ENCODE data around the gene PHACTR3. TPM values are rescaled to one million over a fixed set of nuclear protein-coding genes. Genes with fewer than 3 reads are reported as not detected.

The PHACTR3 gene
- total RNA-seq, 2 donors from 2014 or later, result 0.13 TPM; not detected in 1

GRCh38 chr20:59812286-59813125, 208.2 kb downstream of the PHACTR3 start:
- Mint-ChIP-seq H3K9me3 (no peaks in the 10 kb centered on the region), H3K4me1 (peaks cover 2% of the 10 kb centered on the region)
- DNase-seq, result peak; percentile 30

DNA sequence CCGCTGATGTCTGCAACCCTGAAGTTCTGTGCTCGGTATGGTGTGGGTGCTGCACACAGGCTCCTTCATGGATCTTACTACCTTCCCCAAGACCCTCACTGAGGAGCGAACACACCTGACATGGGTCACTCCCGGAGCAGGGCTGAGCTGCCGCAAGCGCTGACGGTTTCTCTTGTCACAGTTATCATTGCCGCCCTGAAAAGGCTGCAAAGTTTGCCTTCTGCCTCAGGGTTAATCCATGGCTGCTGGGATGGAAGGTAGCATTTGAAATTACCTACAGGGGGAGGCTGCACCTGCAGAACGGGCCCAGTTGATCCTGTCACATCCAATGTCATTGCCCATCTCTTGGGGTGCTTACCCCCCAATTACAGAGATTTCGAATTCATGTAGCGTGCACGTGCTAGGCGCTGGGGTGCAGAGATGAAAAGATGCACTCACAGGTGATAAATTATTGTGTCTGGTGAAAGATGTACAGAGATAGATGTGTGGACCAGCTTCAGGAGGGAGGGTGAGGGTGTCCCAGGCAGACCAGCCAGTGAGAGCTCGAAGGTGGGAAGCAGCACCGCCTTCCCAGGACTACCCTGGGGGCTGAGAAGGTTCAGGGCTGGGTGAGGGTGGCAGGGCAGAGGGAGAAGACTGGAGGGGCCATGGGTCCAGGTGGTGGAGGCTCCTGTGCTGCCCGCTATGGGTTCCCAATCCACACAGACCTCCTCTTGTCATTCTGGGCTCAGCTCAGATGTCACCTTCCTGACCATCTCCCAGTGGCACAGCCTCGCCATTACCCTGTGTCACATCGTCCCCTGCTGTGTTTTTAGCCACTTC, 209.0 kb downstream of the PHACTR3 start:
- Mint-ChIP-seq H3K4me1 (peaks cover 4% of the 10 kb centered on the region), H3K27me3 (ENCODE audit: insufficient read depth) (peaks cover 6% of the 10 kb centered on the region), H3K9me3 (no peaks in the 10 kb centered on the region), H3K36me3 (ENCODE audit: low read depth) (no peaks in the 10 kb centered on the region), H3K27ac (no peak overlapping the region), H3K4me3 (no peak overlapping the region)
- H3K9ac ChIP-seq (ENCODE audit: extremely low read depth, low read length, poor library complexity, severe bottlenecking), result no peak overlapping the region
- H3K4me3 ChIP-seq (ENCODE audit: low read length), result no peak overlapping the region
- H3K9me3 ChIP-seq (ENCODE audit: control insufficient read depth, low read length), result peaks cover 3% of the 10 kb centered on the region
- H3K4me1 ChIP-seq (ENCODE audit: control insufficient read depth, insufficient read depth, low read length), result no peaks in the 10 kb centered on the region
- TF ChIP-seq, protein P1, sequence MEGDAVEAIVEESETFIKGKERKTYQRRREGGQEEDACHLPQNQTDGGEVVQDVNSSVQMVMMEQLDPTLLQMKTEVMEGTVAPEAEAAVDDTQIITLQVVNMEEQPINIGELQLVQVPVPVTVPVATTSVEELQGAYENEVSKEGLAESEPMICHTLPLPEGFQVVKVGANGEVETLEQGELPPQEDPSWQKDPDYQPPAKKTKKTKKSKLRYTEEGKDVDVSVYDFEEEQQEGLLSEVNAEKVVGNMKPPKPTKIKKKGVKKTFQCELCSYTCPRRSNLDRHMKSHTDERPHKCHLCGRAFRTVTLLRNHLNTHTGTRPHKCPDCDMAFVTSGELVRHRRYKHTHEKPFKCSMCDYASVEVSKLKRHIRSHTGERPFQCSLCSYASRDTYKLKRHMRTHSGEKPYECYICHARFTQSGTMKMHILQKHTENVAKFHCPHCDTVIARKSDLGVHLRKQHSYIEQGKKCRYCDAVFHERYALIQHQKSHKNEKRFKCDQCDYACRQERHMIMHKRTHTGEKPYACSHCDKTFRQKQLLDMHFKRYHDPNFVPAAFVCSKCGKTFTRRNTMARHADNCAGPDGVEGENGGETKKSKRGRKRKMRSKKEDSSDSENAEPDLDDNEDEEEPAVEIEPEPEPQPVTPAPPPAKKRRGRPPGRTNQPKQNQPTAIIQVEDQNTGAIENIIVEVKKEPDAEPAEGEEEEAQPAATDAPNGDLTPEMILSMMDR (conservative IDR thresholded peaks at IDR 0.05), result no peak
- no peaks in the 10 kb centered on the region for H3K36me3 ChIP-seq (ENCODE audit: control insufficient read depth, insufficient read depth, low read length)
- DNase-seq, result peak; percentile 28
- H3K27ac ChIP-seq (ENCODE audit: low read depth, low read length), result no peak overlapping the region
- H3K27me3 ChIP-seq (ENCODE audit: control insufficient read depth, insufficient read depth, low read length, poor library complexity, severe bottlenecking), result no peaks in the 10 kb centered on the region
- WGBS, 2 experiments (ENCODE audit: insufficient coverage in 1 of 2, insufficient read length in 1 of 2), result 85 to 90% methylated on average over 14 to 18 of the region's 18 CpGs

More at GRCh38 chr20:59812286-59813125, 208.2 kb downstream of the PHACTR3 start:
- Histone ChIP-seq H3K9ac (ENCODE audit: extremely low read depth, low read length, poor library complexity, severe bottlenecking) (no peak overlapping the region), H3K4me1 (ENCODE audit: control insufficient read depth, insufficient read depth, low read length) (no peaks in the 10 kb centered on the region), H3K4me3 (ENCODE audit: low read length) (no peak overlapping the region), H3K9me3 (ENCODE audit: control insufficient read depth, low read length) (no peaks in the 10 kb centered on the region), H3K27ac (ENCODE audit: low read depth, low read length) (no peak overlapping the region), H3K36me3 (ENCODE audit: control insufficient read depth, insufficient read depth, low read length) (no peaks in the 10 kb centered on the region), H3K27me3 (ENCODE audit: control insufficient read depth, insufficient read depth, low read length, poor library complexity, severe bottlenecking) (no peaks in the 10 kb centered on the region)
- WGBS, 2 experiments (ENCODE audit: insufficient coverage in 1 of 2, insufficient read length in 1 of 2), result 89 to 91% methylated on average over 16 to 23 of the region's 23 CpGs
- Mint-ChIP-seq H3K36me3 (ENCODE audit: low read depth) (no peaks in the 10 kb centered on the region), H3K27ac (no peak overlapping the region), H3K27me3 (ENCODE audit: insufficient read depth) (peaks cover 6% of the 10 kb centered on the region), H3K4me3 (no peak overlapping the region)
- TF ChIP-seq, protein P1 (conservative IDR thresholded peaks at IDR 0.05), result no peak

GRCh38 chr20:59813948-59814839, 209.9 kb downstream of the PHACTR3 start:
- H3K4me3 ChIP-seq (ENCODE audit: low read length), result no peak overlapping the region
- H3K9me3 ChIP-seq (ENCODE audit: control insufficient read depth, low read length), result peaks cover 7% of the 10 kb centered on the region
- Mint-ChIP-seq H3K36me3 (ENCODE audit: low read depth) (no peaks in the 10 kb centered on the region), H3K4me1 (peaks cover 4% of the 10 kb centered on the region), H3K27ac (no peak overlapping the region), H3K27me3 (ENCODE audit: insufficient read depth) (peaks cover 6% of the 10 kb centered on the region), H3K9me3 (no peaks in the 10 kb centered on the region), H3K4me3 (no peak overlapping the region)
- WGBS, 2 experiments (ENCODE audit: insufficient coverage in 1 of 2, insufficient read length in 1 of 2), result 81 to 85% methylated on average over 14 to 21 of the region's 21 CpGs
- peak; percentile 35 for DNase-seq
- no peak overlapping the region for H3K9ac ChIP-seq (ENCODE audit: extremely low read depth, low read length, poor library complexity, severe bottlenecking)
- H3K27ac ChIP-seq (ENCODE audit: low read depth, low read length), result no peak overlapping the region
- TF ChIP-seq, protein P1 (conservative IDR thresholded peaks at IDR 0.05), result no peak
- no peaks in the 10 kb centered on the region for H3K36me3 ChIP-seq (ENCODE audit: control insufficient read depth, insufficient read depth, low read length)
- H3K4me1 ChIP-seq (ENCODE audit: control insufficient read depth, insufficient read depth, low read length), result no peaks in the 10 kb centered on the region
- no peaks in the 10 kb centered on the region for H3K27me3 ChIP-seq (ENCODE audit: control insufficient read depth, insufficient read depth, low read length, poor library complexity, severe bottlenecking)
